CD4-positive, alpha-beta T cell treated with Interleukin-21 for 1 hour (primary cell): ENCODE data around the gene LENEP.

Experiments
- DNase-seq: peaks from one replicate; pipeline ENCODE4 v3.0.0-alpha.2; 2020

LENEP gene

GRCh38 chr1:154993572-154994268, at the start of gene LENEP:
Gene LENEP (plus strand): TSS chr1:154993586. CDS start chr1:154993608, 22 bp downstream.
- DNase-seq = no peak

GRCh38 chr1:154943649-154944400, 49.6 kb upstream of the LENEP start:
- peak; percentile 45 for DNase-seq

GRCh38 chr1:154944401-154945159, 48.8 kb upstream of the LENEP start:
- DNase-seq = no peak

- DNase-seq = no peak
Measured at GRCh38 chr1:154945160-154945961, 48.0 kb upstream of the LENEP start.

GRCh38 chr1:154945962-154946850, 47.2 kb upstream of the LENEP start:
- DNase-seq = no peak

- DNase-seq = no peak
Measured at GRCh38 chr1:154948079-154948478, 45.3 kb upstream of the LENEP start.

GRCh38 chr1:154951901-154952657, 41.3 kb upstream of the LENEP start:
- DNase-seq = peak; percentile 81

- no peak for DNase-seq
Measured at GRCh38 chr1:154952664-154953063, 40.7 kb upstream of the LENEP start.

- DNase-seq = peak; percentile 34
Measured at GRCh38 chr1:154953611-154954038, 39.8 kb upstream of the LENEP start.

GRCh38 chr1:154954541-154954940, 38.8 kb upstream of the LENEP start:
- DNase-seq = peak; percentile 24

- peak; percentile 99 for DNase-seq
Measured at GRCh38 chr1:154955039-154955717, 38.2 kb upstream of the LENEP start.

GRCh38 chr1:154955718-154956543, 37.5 kb upstream of the LENEP start, which contains the start of gene PBXIP1:
Gene PBXIP1 (minus strand): TSS chr1:154956099. CDS start chr1:154953721, 2,378 bp downstream.
- peak; percentile 96 for DNase-seq

- DNase-seq = no peak
Measured at GRCh38 chr1:154956544-154956941, 36.8 kb upstream of the LENEP start.

GRCh38 chr1:154957091-154957657, 36.2 kb upstream of the LENEP start:
- DNase-seq = no peak

GRCh38 chr1:154958036-154958435, 35.4 kb upstream of the LENEP start:
- no peak for DNase-seq

- no peak for DNase-seq
Measured at GRCh38 chr1:154958681-154959425, 34.5 kb upstream of the LENEP start.

GRCh38 chr1:154959426-154959780, 34.0 kb upstream of the LENEP start:
- no peak for DNase-seq
